IMR-90 (cell line): ENCODE data around the gene DNAJC3. TPM values are rescaled to one million over a fixed set of nuclear protein-coding genes. Genes with fewer than 3 reads are reported as not detected.

ENCODE experiments used
- ATAC-seq: fragments of 200-7000 bp; cut with Tn5 transposase; 2 replicates; pipeline ENCODE4 v1.9.1; 2020; ENCODE audit warnings: low read depth, mild to moderate bottlenecking, moderate library complexity
- BruUV-seq: library from RNA; stranded (reverse); fragments of 400-500 nt; replicated peaks from 2 replicates; lab custom pipeline; 2021; lab: Mats Ljungman, UMichigan
- CTCF ChIA-PET: fragments of 300-600 bp; formaldehyde crosslinking; extraction: SDS; loops from one replicate; lab custom pipeline; 2021; ENCODE audit warnings: antibody characterized with exemption; lab: Yijun Ruan, JAX
- POLR2A ChIA-PET: fragments of 300-600 bp; sonication (Branson Sonifier 250); formaldehyde crosslinking; loops from one replicate; lab custom pipeline; 2022; ENCODE audit warnings: antibody characterized with exemption; ENCODE audit not compliant: unreplicated experiment; lab: Charles Lee
- DNase-seq: peaks from one replicate; pipeline ENCODE4 v3.0.0; 2013
- H2AFZ ChIP-seq: replicated peaks from 2 replicates; pipeline ENCODE3; 2013; ENCODE audit warnings: low read length, mild to moderate bottlenecking; ENCODE audit not compliant: poor library complexity
- H2AK5ac ChIP-seq: 2 replicates; pipeline ENCODE4 v1.6.1; 2013; ENCODE audit warnings: low read depth, low read length, inconsistent platforms
- H2AK9ac ChIP-seq: replicated peaks from 2 replicates; pipeline ENCODE3; 2013; ENCODE audit warnings: mild to moderate bottlenecking, low read depth, low read length, moderate library complexity; ENCODE audit not compliant: poor library complexity
- H2BK120ac ChIP-seq: 2 replicates; pipeline ENCODE4 v1.6.1; 2013; ENCODE audit warnings: low read depth, low read length, inconsistent platforms
- H2BK15ac ChIP-seq: 3 replicates; pipeline ENCODE4 v1.6.1; 2013; ENCODE audit warnings: low read depth, low read length, inconsistent platforms
- H2BK20ac ChIP-seq: 2 replicates; pipeline ENCODE4 v1.6.1; 2013; ENCODE audit warnings: low read depth, mild to moderate bottlenecking, inconsistent platforms, low read length, moderate library complexity
- H2BK5ac ChIP-seq: 2 replicates; pipeline ENCODE4 v1.6.1; 2013; ENCODE audit warnings: mild to moderate bottlenecking, low read depth, low read length, inconsistent platforms; ENCODE audit not compliant: poor library complexity, severe bottlenecking
- H3K14ac ChIP-seq: replicated peaks from 2 replicates; pipeline ENCODE4 v1.6.1; 2013; ENCODE audit warnings: low read depth, low read length, inconsistent platforms
- H3K18ac ChIP-seq: 2 replicates; pipeline ENCODE4 v1.6.1; 2013; ENCODE audit warnings: low read depth, low read length, control low read depth
- H3K23ac ChIP-seq: 2 replicates; pipeline ENCODE4 v1.6.1; 2013; ENCODE audit warnings: low read depth, low read length, inconsistent platforms
- H3K27ac ChIP-seq: 2 replicates; pipeline ENCODE4 v1.5.1; 2013; ENCODE audit warnings: mild to moderate bottlenecking, control low read depth, low read length; ENCODE audit not compliant: insufficient read depth
- H3K27me3 ChIP-seq: 2 replicates; pipeline ENCODE4 v1.6.1; 2013; ENCODE audit warnings: low read length; ENCODE audit not compliant: control insufficient read depth, insufficient read depth
- H3K36me3 ChIP-seq: 2 replicates; pipeline ENCODE4 v1.6.1; 2013; ENCODE audit warnings: low read length, mixed read lengths; ENCODE audit not compliant: control insufficient read depth, insufficient read depth
- H3K4ac ChIP-seq: 2 replicates; pipeline ENCODE4 v1.6.1; 2013; ENCODE audit warnings: low read depth, low read length, inconsistent platforms
- H3K4me1 ChIP-seq: 2 replicates; pipeline ENCODE4 v1.6.1; 2013; ENCODE audit warnings: low read length, mixed read lengths; ENCODE audit not compliant: control insufficient read depth, insufficient read depth
- H3K4me2 ChIP-seq: 2 replicates; pipeline ENCODE4 v1.6.1; 2013; ENCODE audit warnings: low read depth, mild to moderate bottlenecking, control low read depth, low read length, moderate library complexity
- H3K4me3 ChIP-seq: 2 replicates; pipeline ENCODE4 v1.5.1; 2013; ENCODE audit warnings: low read depth, mild to moderate bottlenecking, control low read depth, low read length, moderate library complexity; ENCODE audit not compliant: insufficient read depth
- H3K56ac ChIP-seq: 2 replicates; pipeline ENCODE4 v1.6.1; 2013; ENCODE audit warnings: low read length, inconsistent platforms; ENCODE audit not compliant: insufficient read depth; ENCODE audit errors: extremely low read depth
- H3K79me1 ChIP-seq, 2 experiments: 2 replicates each; pipeline ENCODE4 v1.6.1; 2013; ENCODE audit warnings: low read length in 2 of 2, inconsistent platforms in 1 of 2, low read depth in 1 of 2
- H3K9ac ChIP-seq: 2 replicates; pipeline ENCODE4 v1.6.1; 2013; ENCODE audit warnings: low read depth, low read length, control low read depth
- H3K9me1 ChIP-seq: 2 replicates; pipeline ENCODE4 v1.6.1; 2013; ENCODE audit warnings: low read length, inconsistent platforms; ENCODE audit not compliant: insufficient read depth
- H3K9me3 ChIP-seq: 2 replicates; pipeline ENCODE4 v1.6.1; 2013; ENCODE audit warnings: low read length; ENCODE audit not compliant: control insufficient read depth, insufficient read depth
- H4K20me1 ChIP-seq: 2 replicates; pipeline ENCODE4 v1.6.1; 2013; ENCODE audit warnings: low read length, inconsistent platforms; ENCODE audit not compliant: insufficient read depth
- H4K5ac ChIP-seq: 2 replicates; pipeline ENCODE4 v1.6.1; 2013; ENCODE audit warnings: mild to moderate bottlenecking, low read depth, low read length, control low read depth
- H4K8ac ChIP-seq, 2 experiments: 2 replicates each; pipeline ENCODE4 v1.6.1; 2013; ENCODE audit warnings: low read depth in 2 of 2, low read length in 2 of 2, control low read depth in 1 of 2, inconsistent platforms in 1 of 2
- H4K91ac ChIP-seq: 2 replicates; pipeline ENCODE4 v1.6.1; 2013; ENCODE audit warnings: low read depth, low read length, inconsistent platforms; ENCODE audit not compliant: insufficient read depth
- CEBPB ChIP-seq: IDR thresholded peaks from 2 replicates; pipeline ENCODE4 v1.6.1; 2012; ENCODE audit warnings: low read depth, low read length, improper control_type of control experiment
- CHD1 ChIP-seq: IDR thresholded peaks from 2 replicates; pipeline ENCODE4 v1.6.1; 2012; ENCODE audit warnings: low read depth, low read length, improper control_type of control experiment
- CTCF ChIP-seq: conservative IDR thresholded peaks from 2 replicates; pipeline ENCODE4 v1.5.1; 2012; ENCODE audit warnings: mild to moderate bottlenecking, low read depth, low read length, improper control_type of control experiment
- FOS ChIP-seq: fragments of 150-350 bp; IDR thresholded peaks from 2 replicates; pipeline ENCODE4 v1.6.1; 2016; ENCODE audit warnings: low read depth, low read length
- MAFK ChIP-seq: IDR thresholded peaks from 2 replicates; pipeline ENCODE4 v1.6.1; 2012; ENCODE audit warnings: low read depth, low read length, improper control_type of control experiment
- MAZ ChIP-seq: IDR thresholded peaks from 2 replicates; pipeline ENCODE4 v1.6.1; 2012; ENCODE audit warnings: low read depth, mild to moderate bottlenecking, low read length, improper control_type of control experiment, moderate library complexity, borderline replicate concordance
- NFE2L2 ChIP-seq: fragments of 150-350 bp; IDR thresholded peaks from 2 replicates; pipeline ENCODE4 v1.6.1; 2016; ENCODE audit warnings: low read depth, mild to moderate bottlenecking, low read length
- POLR2A ChIP-seq: IDR thresholded peaks from 2 replicates; pipeline ENCODE4 v1.6.1; 2012; ENCODE audit warnings: mild to moderate bottlenecking, low read depth, low read length
- RAD21 ChIP-seq: IDR thresholded peaks from 2 replicates; pipeline ENCODE4 v1.6.1; 2012; ENCODE audit warnings: low read length, improper control_type of control experiment
- RCOR1 ChIP-seq: IDR thresholded peaks from 2 replicates; pipeline ENCODE4 v1.6.1; 2012; ENCODE audit warnings: mild to moderate bottlenecking, low read length, improper control_type of control experiment; ENCODE audit not compliant: insufficient replicate concordance
- RFX5 ChIP-seq: IDR thresholded peaks from 2 replicates; pipeline ENCODE4 v1.8.0; 2012; ENCODE audit warnings: low read depth, mild to moderate bottlenecking, low read length, moderate library complexity
- USF2 ChIP-seq: fragments of 150-350 bp; IDR thresholded peaks from 2 replicates; pipeline ENCODE4 v1.6.1; 2017; ENCODE audit warnings: mild to moderate bottlenecking, antibody characterized with exemption, low read length, low read depth
- WGBS, 2 experiments: methylation state at CpG; one replicate each; pipeline versions ENCODE4 v1.1.5 to v1.1.7; 2013; ENCODE audit warnings: missing lambda C conversion rate in 2 of 2; ENCODE audit not compliant: insufficient read length in 1 of 2; ENCODE audit errors: extremely low coverage in 2 of 2; 5-methylcytosine and 5-hydroxymethylcytosine counted together
- dilution Hi-C: fragments of 300-500 bp; cut with HindIII; formaldehyde crosslinking; loops from one replicate; pipeline ENCODE4 v1.14.3; 2018; ENCODE audit warnings: low sequenced_read_pairs; ENCODE audit not compliant: unreplicated experiment
- in situ Hi-C: fragments of 300-500 bp; cut with MboI; formaldehyde crosslinking; loops from 3 replicates; pipeline ENCODE4 v1.14.3; 2019; ENCODE audit warnings: low sequenced_read_pairs, inconsistent platforms, mixed read lengths
- intact Hi-C: fragments of 100-400 bp; cut with micrococcal nuclease; formaldehyde crosslinking; loops from 2 replicates; pipeline ENCODE4 v1.10.0; 2022
- polyA plus RNA-seq, 3 experiments: library from polyadenylated mRNA; depleted of rRNA; stranded (reverse); fragments of >200 nt; gene quantifications; 2 replicates each; pipeline ENCODE4 v1.2.3, GENCODE V29; 2012; ENCODE audit warnings: low replicate concordance in 1 of 3
- total RNA-seq: library from RNA; depleted of rRNA; stranded (reverse); fragments of >200 nt; gene quantifications from 2 replicates; pipeline ENCODE4 v1.2.3, GENCODE V29; 2012

DNAJC3 gene
- total and polyA plus RNA-seq, 2 of the 4 experiments (the other 2 are of a cell fraction), result 10.7 to 28.5 TPM

- Histone ChIP-seq H3K27me3 (no peaks in the 10 kb centered on the region), H3K36me3 (peaks cover 12% of the 10 kb centered on the region), H3K9me3 (no peaks in the 10 kb centered on the region), H2BK15ac (no peak overlapping the region), H3K4me2 (no peak overlapping the region), H3K4me1 (peaks cover 3% of the 10 kb centered on the region), H3K56ac (no peak overlapping the region), H2BK20ac (no peak overlapping the region), H4K91ac (no peak overlapping the region), H3K9ac (no peak overlapping the region), H2AK9ac (no peak overlapping the region), H4K8ac (no peak overlapping the region), H2AK5ac (no peak overlapping the region), H3K9me1 (no peaks in the 10 kb centered on the region), H3K79me1 (no peaks in the 10 kb centered on the region; a peak in 2 of 4 replicates), H2AFZ (no peak overlapping the region), H2BK120ac (no peak overlapping the region), H3K4me3 (no peak overlapping the region), H3K18ac (no peak overlapping the region), H2BK5ac (no peak overlapping the region), H3K27ac (no peak overlapping the region), H3K23ac (no peak overlapping the region), H3K14ac (no peak overlapping the region), H4K5ac (no peak overlapping the region), H4K20me1 (no peaks in the 10 kb centered on the region), H3K4ac (no peak overlapping the region)
- WGBS, 2 experiments, result no CpG with 5 or more reads among the region's 3 CpGs
- dilution Hi-C loops (no loop called here), intact Hi-C loops (no loop called here), in situ Hi-C loops (no loop called here)
- BruUV-seq, result no TSS peak
- TF ChIP-seq MAZ (no peak), POLR2A (no peak), FOS (no peak), RAD21 (no peak), USF2 (no peak), CHD1 (no peak), NFE2L2 (no peak), RFX5 (no peak), CTCF (no peak), RCOR1 (no peak), MAFK (no peak), CEBPB (no peak)
- ChIA-PET CTCF (no interaction called here), POLR2A (no interaction called here)
- ATAC-seq (no peak), DNase-seq (no peak)
Observed at GRCh38 chr13:95793781-95794180, 116.8 kb downstream of the DNAJC3 start.
